ENCODE measurements around the gene ALDH1A3.

DNA sequence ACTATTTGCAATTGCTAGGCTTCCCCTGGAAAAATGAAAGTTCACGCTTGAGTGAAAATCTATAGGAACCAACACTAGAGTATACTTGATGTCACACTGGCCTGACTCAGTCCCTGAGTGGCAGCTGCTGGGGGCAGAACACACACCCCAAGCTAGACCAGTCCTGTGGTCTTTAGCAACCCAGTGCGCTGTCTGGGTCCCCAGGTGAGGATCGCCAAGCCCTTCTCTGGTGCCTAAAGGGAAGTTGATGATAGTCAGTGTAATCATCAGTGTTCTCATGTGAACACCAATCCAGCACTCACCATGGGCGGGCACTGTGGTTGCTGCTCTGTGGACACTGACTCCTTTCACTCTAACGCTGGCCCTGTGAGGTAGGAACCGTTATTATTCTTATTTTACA is 11.2 kb downstream of the ALDH1A3 start:
- TF ChIP-seq POLR2A (IDR thresholded peaks at IDR 0.05) = no peak
- no peak for TF ChIP-seq CTCF (IDR thresholded peaks at IDR 0.05)
- TF ChIP-seq POLR2AphosphoS5 (IDR thresholded peaks at IDR 0.05; ENCODE audit: insufficient read depth in 1 of 2, low read depth in 1 of 2) = no peak
